RPMI7951 (cell line): ENCODE data around the gene GLI1. TPM values are rescaled to one million over a fixed set of nuclear protein-coding genes. Genes with fewer than 3 reads are reported as not detected.

ENCODE experiments used
- DNase-seq: peaks from one replicate; pipeline ENCODE4 v3.0.0-alpha.2; 2012; ENCODE audit warnings: low read depth
- total RNA-seq: library from RNA; depleted of rRNA; stranded (reverse); fragments of >200 nt; shearing (Covaris generic); gene quantifications from 2 replicates; pipeline ENCODE4 v1.2.3, GENCODE V29; 2014; rRNA removed

The GLI1 gene
- total RNA-seq, 1 experiment from 2014 or later = 0.60 TPM

- peak; percentile 50 for DNase-seq
Observed at GRCh38 chr12:57518920-57519795, 59.6 kb downstream of the GLI1 start.

- no peak for DNase-seq
Observed at GRCh38 chr12:57519796-57520052, 60.1 kb downstream of the GLI1 start.

GRCh38 chr12:57520053-57520818, 60.7 kb downstream of the GLI1 start, which contains the start of gene DDIT3:
Gene DDIT3 (minus strand): TSS chr12:57520514. CDS start chr12:57517406, 3,108 bp downstream.
- peak; percentile 97 for DNase-seq

- DNase-seq = peak; percentile 59
Observed at GRCh38 chr12:57521525-57522010, 62.0 kb downstream of the GLI1 start.

Other genes with a start within 250 kb of the GLI1 start
- gene NXPH4, start 243.0 kb upstream of the GLI1 start, total RNA-seq = 1.7 and 4.1 TPM in 2 replicates
- 89.3 and 108 TPM in 2 replicates for gene SHMT2, start 230.1 kb upstream of the GLI1 start, total RNA-seq
- 0.84 TPM in 1 of 2 replicates, not detected in the other for gene STAC3, start 208.6 kb upstream of the GLI1 start, total RNA-seq
- gene R3HDM2, start 28.7 kb upstream of the GLI1 start, total RNA-seq = 10.8 and 12.3 TPM in 2 replicates
- gene INHBC, start 25.0 kb upstream of the GLI1 start, total RNA-seq = not detected in 2 replicates
- 0.24 and 0.88 TPM in 2 replicates for gene INHBE, start 4.5 kb upstream of the GLI1 start, total RNA-seq
- gene ARHGAP9, start 20.1 kb downstream of the GLI1 start, total RNA-seq = 0.20 TPM in 1 of 2 replicates, not detected in the other
- 79.7 and 94.8 TPM in 2 replicates for gene MARS1, start 28.3 kb downstream of the GLI1 start, total RNA-seq
- gene DDIT3, start 60.7 kb downstream of the GLI1 start, total RNA-seq = 19.1 and 24.8 TPM in 2 replicates
- 1.7 and 2.1 TPM in 2 replicates for gene MBD6, start 63.0 kb downstream of the GLI1 start, total RNA-seq
- gene DCTN2, start 87.4 kb downstream of the GLI1 start, total RNA-seq = 123 and 155 TPM in 2 replicates
- 0.60 and 1.9 TPM in 2 replicates for gene KIF5A, start 90.3 kb downstream of the GLI1 start, total RNA-seq
- 15.9 and 19.3 TPM in 2 replicates for gene PIP4K2C, start 131.4 kb downstream of the GLI1 start, total RNA-seq
- 9.9 and 10.7 TPM in 2 replicates for gene DTX3, start 145.0 kb downstream of the GLI1 start, total RNA-seq
- 9.4 and 11.5 TPM in 2 replicates for gene ARHGEF25, start 151.7 kb downstream of the GLI1 start, total RNA-seq
- gene B4GALNT1, start 173.4 kb downstream of the GLI1 start, total RNA-seq = 11.9 and 14.4 TPM in 2 replicates
- gene OS9, start 234.3 kb downstream of the GLI1 start, total RNA-seq = 152 and 183 TPM in 2 replicates